Heart right ventricle (tissue), 16 donors: ENCODE data around the gene ZBTB7C. TPM values are rescaled to one million over a fixed set of nuclear protein-coding genes. Genes with fewer than 3 reads are reported as not detected.
A peak's percentile ranks its signal among the peaks of the same experiment; 100 is the strongest.

Source experiments
- ATAC-seq, 8 donors: fragments of 200-7000 bp; cut with Tn5 transposase; one replicate each; pipeline ENCODE4 v1.9.1; 2020; ENCODE audit warnings: mild to moderate bottlenecking in 8 of 8, moderate library complexity in 8 of 8, moderate number of reproducible peaks in 1 of 8
- DNase-seq, 2 donors: peaks; one replicate each; pipeline ENCODE4 v3.0.0-alpha.2; 2020
- H3K27ac ChIP-seq, 10 donors: fragments of 200-600 bp; sonication (generic) in 2 of 10; one replicate each; pipeline versions ENCODE4 v1.5.0 to v1.8.0; 2020 to 2022; ENCODE audit warnings: mild to moderate bottlenecking in 3 of 10
- H3K27me3 ChIP-seq, 7 donors: fragments of 200-600 bp; one replicate each; pipeline ENCODE4 v1.8.0; 2021 to 2022; ENCODE audit warnings: mild to moderate bottlenecking in 2 of 7
- H3K36me3 ChIP-seq, 9 donors: fragments of 200-600 bp; sonication (generic) in 1 of 9; one replicate each; pipeline versions ENCODE4 v1.5.0 to v1.8.0; 2020 to 2022; ENCODE audit warnings: mild to moderate bottlenecking in 2 of 9
- H3K4me1 ChIP-seq, 9 donors: fragments of 200-600 bp; sonication (generic) in 1 of 9; one replicate each; pipeline versions ENCODE4 v1.5.0 to v1.8.0; 2020 to 2022; ENCODE audit warnings: mild to moderate bottlenecking in 4 of 9
- H3K4me3 ChIP-seq, 10 donors: fragments of 200-600 bp; sonication (generic) in 2 of 10; one replicate each; pipeline versions ENCODE4 v1.5.0 to v1.8.0; 2020 to 2022; ENCODE audit warnings: mild to moderate bottlenecking in 7 of 10, moderate library complexity in 2 of 10
- H3K9me3 ChIP-seq, 11 donors: fragments of 200-600 bp in 10 of 11; sonication (generic) in 2 of 11; one replicate each; pipeline versions ENCODE4 v1.5.0 to v1.8.0; 2013 to 2022; ENCODE audit warnings: mild to moderate bottlenecking in 2 of 11, control low read depth in 1 of 11, moderate library complexity in 1 of 11
- WGBS, 2 donors: extraction: QIAGEN DNeasy Blood & Tissue Kit; methylation state at CpG; one replicate each; pipeline ENCODE4 v1.1.7; 2013; ENCODE audit warnings: inconsistent platforms in 1 of 2; 5-methylcytosine and 5-hydroxymethylcytosine counted together
- intact Hi-C, 10 donors: fragments of 100-400 bp; cut with DNase I; formaldehyde crosslinking; loops; one replicate each; pipeline versions ENCODE4 v1.11.1 to v1.14.2; 2022
- polyA plus RNA-seq, 2 donors: library from polyadenylated mRNA; stranded (reverse); fragments of 200-250 nt; gene quantifications; one replicate each; pipeline ENCODE4 v1.2.3, GENCODE V29; 2013
- total RNA-seq, 10 donors: library from RNA; stranded (reverse); fragmentation: NEBNext Ultra II Directional in 3 of 10; extraction: Animal tissue kit (Norgen Biotek cat#: 25700) in 3 of 10; gene quantifications; one replicate each; pipeline versions ENCODE4 v1.2.1 to v1.2.4, GENCODE V29; 2021 to 2023
- TF ChIP-seq, protein P1 (sequence below), 9 donors: fragments of 200-600 bp; sonication (generic) in 2 of 9; IDR thresholded peaks; one replicate each; pipeline versions ENCODE4 v1.5.0 to v1.8.0; 2021 to 2022; ENCODE audit warnings: antibody characterized with exemption in 9 of 9, mild to moderate bottlenecking in 5 of 9, moderate library complexity in 1 of 9
- donor health status: Arrhythmogenic right ventricular cardiomyopathy.
- donor health status: ischemic (EF 13 %, LVEDD 7.1; RV severe dilation, severe dysfunction).
- donor health status: healthy with polysubstance abuse.
- donor health status: DM: no; HTN: yes; CAD: no.
- donor health status: DM: no; HTN: no; CAD: no.
- donor health status: ischemic (EF 25% LVEDD 6.9; RV normal size, moderate dysfunction).
- donor health status: ischemic (EF 25% LVEDD 5.7; RV mildly dilated, moderate dysfunction).
- donor health status: healthy.
- donor health status: DM: yes; HTN: yes; CAD: no.
- donor health status: Ischemic cardiomyopathy.
- donor health status: ischemic (EF 35%, LVEDD 5.7; RV mildly dilated, moderate dysfunction).
- donor health status: nonischemic (EF 11% LVEDD 7.7; RV severe dilation, severe dysfunction).
- donor health status: DM: yes; HTN: yes; CAD: no.
- donor health status: PGD.
- donor health status: ischemic (EF 29% LVEDD 5.4; RV normal size, mild dysfunction).
- donor health status: nonischemic (EF 23%, LVEDD 6.1; RV moderate dilation, normal function).

The ZBTB7C gene
- total and polyA plus RNA-seq, 12 donors: 0.49 to 6.3 (median 1.5) TPM

DNA sequence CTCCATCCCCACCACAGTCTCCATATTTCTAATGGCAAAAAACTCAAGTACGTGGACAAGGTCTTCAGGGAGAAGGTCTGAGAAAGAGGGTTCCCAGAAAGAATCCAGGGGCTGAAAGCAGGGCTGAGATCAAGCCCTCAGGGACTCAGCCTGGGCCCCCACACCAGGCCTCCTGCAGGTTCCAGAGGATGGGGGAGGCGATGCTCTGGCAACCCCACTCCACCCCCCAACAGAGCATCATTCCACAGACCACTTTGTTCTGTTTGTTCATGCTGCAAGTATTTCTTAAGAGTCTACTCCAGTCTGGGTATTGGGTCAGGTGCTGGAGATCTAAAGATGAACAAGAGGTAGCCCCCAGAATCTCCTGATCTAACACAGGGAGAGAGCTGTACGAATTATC, 32.2 kb downstream of the ZBTB7C start:
- H3K27ac ChIP-seq: no peak overlapping the region
- no peaks in the 10 kb centered on the region for H3K36me3 ChIP-seq
- H3K4me3 ChIP-seq: no peak overlapping the region
- H3K27me3 ChIP-seq: peaks cover 0 to 8% (median 0%) of the 10 kb centered on the region in 7 donors
- 46 to 82% methylated on average over 3 of the region's 3 CpGs for WGBS, 2 donors
- no peak for DNase-seq
- H3K9me3 ChIP-seq: no peaks in the 10 kb centered on the region
- intact Hi-C loops: no loop called here
- H3K4me1 ChIP-seq: peaks cover 0 to 17% (median 5%) of the 10 kb centered on the region in 9 donors
- no peak for ATAC-seq
- TF ChIP-seq, protein P1, sequence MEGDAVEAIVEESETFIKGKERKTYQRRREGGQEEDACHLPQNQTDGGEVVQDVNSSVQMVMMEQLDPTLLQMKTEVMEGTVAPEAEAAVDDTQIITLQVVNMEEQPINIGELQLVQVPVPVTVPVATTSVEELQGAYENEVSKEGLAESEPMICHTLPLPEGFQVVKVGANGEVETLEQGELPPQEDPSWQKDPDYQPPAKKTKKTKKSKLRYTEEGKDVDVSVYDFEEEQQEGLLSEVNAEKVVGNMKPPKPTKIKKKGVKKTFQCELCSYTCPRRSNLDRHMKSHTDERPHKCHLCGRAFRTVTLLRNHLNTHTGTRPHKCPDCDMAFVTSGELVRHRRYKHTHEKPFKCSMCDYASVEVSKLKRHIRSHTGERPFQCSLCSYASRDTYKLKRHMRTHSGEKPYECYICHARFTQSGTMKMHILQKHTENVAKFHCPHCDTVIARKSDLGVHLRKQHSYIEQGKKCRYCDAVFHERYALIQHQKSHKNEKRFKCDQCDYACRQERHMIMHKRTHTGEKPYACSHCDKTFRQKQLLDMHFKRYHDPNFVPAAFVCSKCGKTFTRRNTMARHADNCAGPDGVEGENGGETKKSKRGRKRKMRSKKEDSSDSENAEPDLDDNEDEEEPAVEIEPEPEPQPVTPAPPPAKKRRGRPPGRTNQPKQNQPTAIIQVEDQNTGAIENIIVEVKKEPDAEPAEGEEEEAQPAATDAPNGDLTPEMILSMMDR (IDR thresholded peaks at IDR 0.05): no peak

DNA sequence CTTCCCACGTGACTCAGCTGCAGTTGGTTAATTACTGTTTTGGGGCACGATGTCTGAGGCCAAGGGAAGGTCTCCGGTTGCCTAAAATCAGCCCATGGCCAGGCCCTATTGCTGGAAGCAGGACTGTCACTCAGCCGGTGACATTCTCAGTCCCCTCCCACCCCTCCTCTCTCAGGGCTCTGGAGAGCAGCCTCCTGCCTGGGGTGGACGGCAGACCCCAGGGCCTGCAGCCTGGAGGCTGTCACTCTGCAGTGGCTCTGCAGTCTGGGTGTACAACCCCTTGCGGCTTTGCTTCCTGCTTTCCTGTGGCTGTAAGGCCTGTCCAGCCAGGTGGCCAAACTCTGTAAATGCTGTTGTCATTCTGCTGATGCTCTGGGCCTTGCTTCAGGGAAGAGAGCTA, 32.8 kb downstream of the ZBTB7C start:
- H3K4me3 ChIP-seq: no peak overlapping the region
- no peaks in the 10 kb centered on the region for H3K9me3 ChIP-seq
- H3K36me3 ChIP-seq: no peaks in the 10 kb centered on the region
- WGBS, 2 donors: 60 to 71% methylated on average over 6 of the region's 6 CpGs
- intact Hi-C loops: no loop called here
- TF ChIP-seq, protein P1 (IDR thresholded peaks at IDR 0.05): no peak
- no peak overlapping the region for H3K27ac ChIP-seq
- DNase-seq (no peak), ATAC-seq (no peak)
- H3K4me1 ChIP-seq: peaks cover 0 to 17% (median 5%) of the 10 kb centered on the region in 9 donors
- peaks cover 0 to 8% (median 0%) of the 10 kb centered on the region in 7 donors for H3K27me3 ChIP-seq

DNA sequence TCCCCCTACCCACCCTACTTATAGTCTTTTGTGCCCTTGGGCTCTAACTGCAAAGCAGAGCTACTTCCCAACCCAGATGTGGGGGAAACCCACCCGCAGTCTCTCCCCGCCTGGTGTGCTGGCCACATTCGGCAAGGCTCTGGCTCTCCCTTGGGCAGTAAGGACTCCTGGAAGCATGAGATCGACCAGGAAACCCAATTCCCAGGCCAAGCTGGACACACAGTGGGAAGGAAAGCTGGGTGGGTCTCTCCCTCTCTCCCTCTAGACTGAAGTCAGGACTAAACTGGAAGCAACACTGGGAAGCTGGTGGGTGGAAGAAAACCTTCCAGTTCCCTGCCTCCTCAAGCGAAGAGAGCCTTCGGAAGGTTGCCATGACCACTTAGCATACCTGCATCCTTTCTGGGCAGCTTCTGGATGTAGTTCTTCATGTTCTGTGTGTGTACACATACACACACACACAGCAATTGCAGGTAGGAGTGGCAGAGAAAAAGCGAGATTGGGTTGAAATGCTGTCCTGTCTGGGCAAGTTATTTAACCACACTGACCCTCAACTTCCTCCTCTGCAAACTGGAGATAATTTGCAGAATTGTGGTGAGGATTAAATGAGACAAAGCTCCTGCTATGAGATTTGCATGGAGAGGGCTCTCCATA, 33.9 kb downstream of the ZBTB7C start:
- intact Hi-C loops: no loop called here
- Histone ChIP-seq H3K36me3 (no peaks in the 10 kb centered on the region), H3K9me3 (no peaks in the 10 kb centered on the region), H3K27ac (peak overlapping the region in 3 of 10 donors; percentile 2 to 31 (median 15)), H3K4me3 (no peak overlapping the region), H3K4me1 (peaks cover 0 to 17% (median 5%) of the 10 kb centered on the region in 9 donors), H3K27me3 (peaks cover 0 to 8% (median 0%) of the 10 kb centered on the region in 7 donors)
- ATAC-seq (peak in 4 of 8 donors; percentile 18 to 68 (median 52)), DNase-seq (no peak)
- 58 to 76% methylated on average over 7 of the region's 7 CpGs for WGBS, 2 donors
- TF ChIP-seq, protein P1 (IDR thresholded peaks at IDR 0.05): no peak

DNA sequence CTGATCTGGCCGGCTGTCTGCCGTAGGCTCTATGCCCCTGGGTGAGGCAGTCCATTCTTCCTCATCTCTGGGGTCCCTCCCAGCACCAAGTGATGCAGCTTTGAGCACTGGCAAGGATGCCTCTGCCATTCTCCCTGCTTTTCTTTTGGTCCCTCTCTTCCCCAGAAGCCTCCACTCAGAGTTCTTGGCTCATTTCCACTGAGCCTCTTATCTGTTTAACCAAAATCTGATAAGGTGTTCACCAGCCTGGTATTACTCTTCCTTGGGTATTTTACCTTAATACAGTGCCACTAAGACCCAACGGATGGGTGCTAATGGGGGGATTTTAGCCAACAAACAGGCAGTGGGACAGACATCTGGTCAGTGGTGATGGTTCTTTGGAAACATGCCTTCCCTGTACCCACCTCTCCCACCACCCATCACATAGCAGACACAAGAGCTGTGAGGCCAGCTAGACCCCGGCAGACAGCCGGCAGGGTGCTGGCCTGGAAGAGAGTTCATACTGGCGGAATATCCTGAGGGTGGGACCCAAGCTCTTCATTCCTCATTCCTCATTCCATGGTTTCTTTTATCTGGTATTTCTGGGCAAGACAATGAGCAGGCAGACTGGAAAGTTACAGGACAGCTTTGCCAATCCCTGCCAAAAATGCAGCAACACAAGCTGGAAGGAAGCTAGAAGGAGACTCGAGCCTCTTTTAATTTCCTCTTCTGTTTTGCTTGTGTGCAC, 34.6 kb downstream of the ZBTB7C start:
- ATAC-seq: peak in 4 of 8 donors; percentile 8 to 39 (median 34)
- intact Hi-C loops: no loop called here
- peaks cover 0 to 7% (median 0%) of the 10 kb centered on the region in 11 donors for H3K9me3 ChIP-seq
- H3K27ac ChIP-seq: peak overlapping the region in 3 of 10 donors; percentile 2 to 31 (median 15)
- H3K4me1 ChIP-seq: peaks cover 0 to 17% (median 5%) of the 10 kb centered on the region in 9 donors
- WGBS, 2 donors: 60 to 67% methylated on average over 7 of the region's 7 CpGs
- no peaks in the 10 kb centered on the region for H3K36me3 ChIP-seq
- no peak for DNase-seq
- TF ChIP-seq, protein P1 (IDR thresholded peaks at IDR 0.05): no peak
- no peak overlapping the region for H3K4me3 ChIP-seq
- H3K27me3 ChIP-seq: peaks cover 0 to 8% (median 0%) of the 10 kb centered on the region in 7 donors
